Testis (tissue), 2 donors: Measurements from ENCODE around the gene MSI2.

Experiments used
- POLR2A ChIP-seq: fragments of 450-650 bp; IDR thresholded peaks from one replicate; pipeline ENCODE4 v1.6.1; 2017; ENCODE audit warnings: antibody characterized with exemption, mild to moderate bottlenecking, moderate library complexity
- TF ChIP-seq, protein P1 (sequence below), 3 experiments: fragments of 450-650 bp in 2 of 3; fragments of 200-600 bp in 1 of 3; sonication (generic) in 1 of 3; IDR thresholded peaks; one replicate each; pipeline ENCODE4 v1.5.1; 2016 to 2019; ENCODE audit warnings: antibody characterized with exemption in 3 of 3, mild to moderate bottlenecking in 2 of 3, moderate library complexity in 1 of 3

DNA sequence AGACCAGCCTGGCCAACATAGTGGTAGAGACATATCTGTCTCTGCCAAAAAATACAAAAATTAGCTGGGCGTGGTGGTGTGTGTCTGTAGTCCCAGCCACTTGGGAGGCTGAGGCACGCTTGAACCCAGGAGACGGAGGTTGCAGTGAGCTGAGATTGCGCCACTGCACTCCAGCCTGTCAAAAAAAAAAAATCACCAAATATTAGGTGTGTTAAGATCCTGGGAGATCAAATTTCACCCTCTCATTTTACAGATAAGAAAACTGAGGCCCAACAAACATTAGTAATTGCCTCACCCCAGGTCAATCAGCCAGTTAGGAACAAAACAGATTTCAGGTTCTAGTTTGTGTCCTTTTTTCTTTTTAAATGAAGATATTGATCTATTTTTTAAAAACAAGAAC is 116.7 kb downstream of the MSI2 start:
- TF ChIP-seq, protein P1, sequence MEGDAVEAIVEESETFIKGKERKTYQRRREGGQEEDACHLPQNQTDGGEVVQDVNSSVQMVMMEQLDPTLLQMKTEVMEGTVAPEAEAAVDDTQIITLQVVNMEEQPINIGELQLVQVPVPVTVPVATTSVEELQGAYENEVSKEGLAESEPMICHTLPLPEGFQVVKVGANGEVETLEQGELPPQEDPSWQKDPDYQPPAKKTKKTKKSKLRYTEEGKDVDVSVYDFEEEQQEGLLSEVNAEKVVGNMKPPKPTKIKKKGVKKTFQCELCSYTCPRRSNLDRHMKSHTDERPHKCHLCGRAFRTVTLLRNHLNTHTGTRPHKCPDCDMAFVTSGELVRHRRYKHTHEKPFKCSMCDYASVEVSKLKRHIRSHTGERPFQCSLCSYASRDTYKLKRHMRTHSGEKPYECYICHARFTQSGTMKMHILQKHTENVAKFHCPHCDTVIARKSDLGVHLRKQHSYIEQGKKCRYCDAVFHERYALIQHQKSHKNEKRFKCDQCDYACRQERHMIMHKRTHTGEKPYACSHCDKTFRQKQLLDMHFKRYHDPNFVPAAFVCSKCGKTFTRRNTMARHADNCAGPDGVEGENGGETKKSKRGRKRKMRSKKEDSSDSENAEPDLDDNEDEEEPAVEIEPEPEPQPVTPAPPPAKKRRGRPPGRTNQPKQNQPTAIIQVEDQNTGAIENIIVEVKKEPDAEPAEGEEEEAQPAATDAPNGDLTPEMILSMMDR (IDR thresholded peaks at IDR 0.05), result no peak
- no peak for TF ChIP-seq POLR2A
